Airway epithelial cell (primary cell): Measurements from ENCODE around the gene PPIC. TPM values are rescaled to one million over a fixed set of nuclear protein-coding genes. Genes with fewer than 3 reads are reported as not detected.

Source experiments
- total RNA-seq: library from RNA; depleted of rRNA; stranded (reverse); fragments of >200 nt; gene quantifications from 2 replicates; pipeline ENCODE4 v1.2.3, GENCODE V29; 2015

Gene PPIC
- total RNA-seq = 27.9 and 36.0 TPM in 2 replicates

GRCh38 chr5:123036391-123037103 is at the start of gene PPIC:
Gene PPIC (minus strand): TSS chr5:123036725. CDS start chr5:123036625, 100 bp downstream.

Other genes starting within 250 kb of the PPIC start
- gene SNX24, start 191.1 kb downstream of the PPIC start, total RNA-seq = 11.8 and 15.1 TPM in 2 replicates
- gene PRDM6, start 52.5 kb upstream of the PPIC start, total RNA-seq = 0.05 TPM in 1 of 2 replicates, not detected in the other